ENCODE results near the gene C3. TPM values are rescaled to one million over a fixed set of nuclear protein-coding genes. Genes with fewer than 3 reads are reported as not detected.

C3 gene
- total and polyA plus RNA-seq, 2 of the 13 experiments (the other 11 are each of a cell fraction or from before 2014, with no cell fraction given): 1,455 to 6,272 TPM

DNA sequence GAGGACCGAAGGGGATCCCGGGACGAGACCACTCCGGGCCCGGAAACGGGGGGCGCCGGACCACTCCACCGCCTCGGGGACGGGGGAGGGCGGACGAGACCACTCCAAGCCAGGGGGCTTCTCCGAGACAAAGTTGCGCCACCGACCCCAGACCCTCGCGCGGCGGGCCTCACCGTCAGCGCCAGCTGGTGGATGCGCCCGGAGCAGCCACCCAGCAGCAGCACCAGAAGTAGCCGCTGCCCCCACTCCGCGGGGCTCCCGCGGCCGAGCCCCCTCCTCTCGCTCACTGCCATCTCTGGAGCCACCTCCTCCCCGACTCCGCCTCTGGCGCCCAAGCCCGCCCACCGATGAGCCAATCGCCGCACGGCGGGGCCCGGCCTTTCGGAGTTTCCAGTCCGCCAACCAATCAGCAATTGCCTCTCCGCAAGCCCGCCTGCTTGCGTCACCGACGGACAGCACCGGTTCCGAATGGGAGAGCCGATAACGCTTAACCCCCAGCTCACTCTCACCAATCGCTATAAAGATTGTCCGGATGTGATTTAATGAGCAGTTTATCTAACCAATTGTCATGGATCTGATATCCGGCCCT lies 16.9 kb upstream of the C3 start, which contains the start of gene GPR108 (continued):
- TF ChIP-seq, protein P1, sequence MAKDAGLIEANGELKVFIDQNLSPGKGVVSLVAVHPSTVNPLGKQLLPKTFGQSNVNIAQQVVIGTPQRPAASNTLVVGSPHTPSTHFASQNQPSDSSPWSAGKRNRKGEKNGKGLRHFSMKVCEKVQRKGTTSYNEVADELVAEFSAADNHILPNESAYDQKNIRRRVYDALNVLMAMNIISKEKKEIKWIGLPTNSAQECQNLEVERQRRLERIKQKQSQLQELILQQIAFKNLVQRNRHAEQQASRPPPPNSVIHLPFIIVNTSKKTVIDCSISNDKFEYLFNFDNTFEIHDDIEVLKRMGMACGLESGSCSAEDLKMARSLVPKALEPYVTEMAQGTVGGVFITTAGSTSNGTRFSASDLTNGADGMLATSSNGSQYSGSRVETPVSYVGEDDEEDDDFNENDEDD (CRISPR knock-in tag; IDR thresholded peaks at IDR 0.05; ENCODE audit: borderline replicate concordance): peak; percentile 39; the same call in 1 of the 2 replicates
- TF ChIP-seq ZNF317 (CRISPR knock-in tag; IDR thresholded peaks at IDR 0.05) (0 out of 2 replicates have a peak, but pooled peaks have one; percentile 45), SOX13 (IDR thresholded peaks at IDR 0.05) (no peak), SOX13 (CRISPR knock-in tag; conservative IDR thresholded peaks at IDR 0.05 in 1 of 2, IDR thresholded peaks at IDR 0.05 in 1 of 2) (no peak), SP2 (CRISPR knock-in tag; IDR thresholded peaks at IDR 0.05) (peak; percentile 99), ATF1 (CRISPR knock-in tag; IDR thresholded peaks at IDR 0.05) (peak; percentile 99), ZNF563 (CRISPR knock-in tag; IDR thresholded peaks at IDR 0.05) (0 out of 2 replicates have a peak, but pooled peaks have one; percentile 2), HOXA9 (CRISPR knock-in tag; IDR thresholded peaks at IDR 0.05; ENCODE audit: borderline replicate concordance) (no peak), SP4 (CRISPR knock-in tag; IDR thresholded peaks at IDR 0.05) (peak; percentile 92), ARID3A (IDR thresholded peaks at IDR 0.05; ENCODE audit: low read depth, low read length) (peak; percentile 81), ZNF780A (CRISPR knock-in tag; IDR thresholded peaks at IDR 0.05) (no peak), KLF13 (CRISPR knock-in tag; IDR thresholded peaks at IDR 0.05) (no peak), ZNF510 (CRISPR knock-in tag; IDR thresholded peaks at IDR 0.05; ENCODE audit: low read depth) (no peak), PBX2 (CRISPR knock-in tag; IDR thresholded peaks at IDR 0.05) (peak; percentile 97), ZSCAN22 (CRISPR knock-in tag; IDR thresholded peaks at IDR 0.05) (no peak), MXD1 (CRISPR knock-in tag; IDR thresholded peaks at IDR 0.05) (peak; percentile 67; the same call in 1 of the 2 replicates)
- TF ChIP-seq, protein P2, sequence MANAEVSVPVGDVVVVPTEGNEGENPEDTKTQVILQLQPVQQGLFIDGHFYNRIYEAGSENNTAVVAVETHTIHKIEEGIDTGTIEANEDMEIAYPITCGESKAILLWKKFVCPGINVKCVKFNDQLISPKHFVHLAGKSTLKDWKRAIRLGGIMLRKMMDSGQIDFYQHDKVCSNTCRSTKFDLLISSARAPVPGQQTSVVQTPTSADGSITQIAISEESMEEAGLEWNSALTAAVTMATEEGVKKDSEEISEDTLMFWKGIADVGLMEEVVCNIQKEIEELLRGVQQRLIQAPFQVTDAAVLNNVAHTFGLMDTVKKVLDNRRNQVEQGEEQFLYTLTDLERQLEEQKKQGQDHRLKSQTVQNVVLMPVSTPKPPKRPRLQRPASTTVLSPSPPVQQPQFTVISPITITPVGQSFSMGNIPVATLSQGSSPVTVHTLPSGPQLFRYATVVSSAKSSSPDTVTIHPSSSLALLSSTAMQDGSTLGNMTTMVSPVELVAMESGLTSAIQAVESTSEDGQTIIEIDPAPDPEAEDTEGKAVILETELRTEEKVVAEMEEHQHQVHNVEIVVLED (CRISPR knock-in tag; IDR thresholded peaks at IDR 0.05; ENCODE audit: borderline replicate concordance): 0 out of 2 replicates have a peak, but pooled peaks have one; percentile 30
- TF ChIP-seq, protein P3, sequence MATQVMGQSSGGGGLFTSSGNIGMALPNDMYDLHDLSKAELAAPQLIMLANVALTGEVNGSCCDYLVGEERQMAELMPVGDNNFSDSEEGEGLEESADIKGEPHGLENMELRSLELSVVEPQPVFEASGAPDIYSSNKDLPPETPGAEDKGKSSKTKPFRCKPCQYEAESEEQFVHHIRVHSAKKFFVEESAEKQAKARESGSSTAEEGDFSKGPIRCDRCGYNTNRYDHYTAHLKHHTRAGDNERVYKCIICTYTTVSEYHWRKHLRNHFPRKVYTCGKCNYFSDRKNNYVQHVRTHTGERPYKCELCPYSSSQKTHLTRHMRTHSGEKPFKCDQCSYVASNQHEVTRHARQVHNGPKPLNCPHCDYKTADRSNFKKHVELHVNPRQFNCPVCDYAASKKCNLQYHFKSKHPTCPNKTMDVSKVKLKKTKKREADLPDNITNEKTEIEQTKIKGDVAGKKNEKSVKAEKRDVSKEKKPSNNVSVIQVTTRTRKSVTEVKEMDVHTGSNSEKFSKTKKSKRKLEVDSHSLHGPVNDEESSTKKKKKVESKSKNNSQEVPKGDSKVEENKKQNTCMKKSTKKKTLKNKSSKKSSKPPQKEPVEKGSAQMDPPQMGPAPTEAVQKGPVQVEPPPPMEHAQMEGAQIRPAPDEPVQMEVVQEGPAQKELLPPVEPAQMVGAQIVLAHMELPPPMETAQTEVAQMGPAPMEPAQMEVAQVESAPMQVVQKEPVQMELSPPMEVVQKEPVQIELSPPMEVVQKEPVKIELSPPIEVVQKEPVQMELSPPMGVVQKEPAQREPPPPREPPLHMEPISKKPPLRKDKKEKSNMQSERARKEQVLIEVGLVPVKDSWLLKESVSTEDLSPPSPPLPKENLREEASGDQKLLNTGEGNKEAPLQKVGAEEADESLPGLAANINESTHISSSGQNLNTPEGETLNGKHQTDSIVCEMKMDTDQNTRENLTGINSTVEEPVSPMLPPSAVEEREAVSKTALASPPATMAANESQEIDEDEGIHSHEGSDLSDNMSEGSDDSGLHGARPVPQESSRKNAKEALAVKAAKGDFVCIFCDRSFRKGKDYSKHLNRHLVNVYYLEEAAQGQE (IDR thresholded peaks at IDR 0.05; ENCODE audit: borderline replicate concordance in 1 of 2, low read depth in 1 of 2, low read length in 2 of 2): no peak
